ENCODE data around the gene TNFSF4. TPM values are rescaled to one million over a fixed set of nuclear protein-coding genes. Genes with fewer than 3 reads are reported as not detected.

The TNFSF4 gene
- total RNA-seq, 1 experiment from 2014 or later = 0.89 TPM

GRCh38 chr1:173191011-173191705 lies 16.0 kb downstream of the TNFSF4 start:
- peak overlapping the region; percentile 49 for H3K27ac ChIP-seq (ENCODE audit: low read depth, low read length)
- no peak overlapping the region for H3K4me3 ChIP-seq (replicated peaks in 1 of 2; ENCODE audit: low read depth in 1 of 2, low read length in 2 of 2)
- no peak for TF ChIP-seq SP1 (IDR thresholded peaks at IDR 0.05; ENCODE audit: low read depth)
- no peak for TF ChIP-seq POLR2A (IDR thresholded peaks at IDR 0.05; ENCODE audit: borderline replicate concordance, extremely low read depth, insufficient read depth, insufficient read length)
- TF ChIP-seq, protein P1, sequence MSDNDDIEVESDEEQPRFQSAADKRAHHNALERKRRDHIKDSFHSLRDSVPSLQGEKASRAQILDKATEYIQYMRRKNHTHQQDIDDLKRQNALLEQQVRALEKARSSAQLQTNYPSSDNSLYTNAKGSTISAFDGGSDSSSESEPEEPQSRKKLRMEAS (IDR thresholded peaks at IDR 0.05) = no peak
- TF ChIP-seq, protein P2, sequence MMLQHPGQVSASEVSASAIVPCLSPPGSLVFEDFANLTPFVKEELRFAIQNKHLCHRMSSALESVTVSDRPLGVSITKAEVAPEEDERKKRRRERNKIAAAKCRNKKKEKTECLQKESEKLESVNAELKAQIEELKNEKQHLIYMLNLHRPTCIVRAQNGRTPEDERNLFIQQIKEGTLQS (IDR thresholded peaks at IDR 0.05) = no peak
- no peak for TF ChIP-seq ELF1 (IDR thresholded peaks at IDR 0.05; ENCODE audit: borderline replicate concordance, low read depth)
- TF ChIP-seq EGR1 (IDR thresholded peaks at IDR 0.05; ENCODE audit: low read depth) = no peak
- no peak for TF ChIP-seq JUND (IDR thresholded peaks at IDR 0.05)
- no peak for TF ChIP-seq EZH2phosphoT487 (IDR thresholded peaks at IDR 0.05; ENCODE audit: borderline replicate concordance)
- TF ChIP-seq SIN3A (IDR thresholded peaks at IDR 0.05; ENCODE audit: low read depth) = no peak
- H3K36me3 ChIP-seq (ENCODE audit: control insufficient read depth in 1 of 2, insufficient read depth in 2 of 2, low read length in 2 of 2) = no peaks in the 10 kb centered on the region
- RAD21 ChIA-PET (ENCODE audit: low non-redundant PET in 1 of 2, low total read pairs in 2 of 2, uncharacterized antibody in 2 of 2, unreplicated experiment in 2 of 2) = no interaction called here
- DNase-seq (ENCODE audit: low read depth, low spot score) (no peak), ATAC-seq (peak; percentile 59)
- H3K9me3 ChIP-seq (ENCODE audit: control insufficient read depth in 1 of 2, insufficient read depth in 1 of 2, low read depth in 1 of 2, low read length in 2 of 2) = no peaks in the 10 kb centered on the region
- intact Hi-C loops (cut with micrococcal nuclease) = no loop called here
- POLR2A ChIA-PET = no interaction called here
- H3K27me3 ChIP-seq (ENCODE audit: insufficient read depth, low read length) = no peaks in the 10 kb centered on the region
- no peaks in the 10 kb centered on the region for H3K9me2 ChIP-seq (ENCODE audit: insufficient read depth)
- no peaks in the 10 kb centered on the region for H4K20me1 ChIP-seq (ENCODE audit: insufficient read depth)
- peak overlapping the region; percentile 44 for H2AFZ ChIP-seq (ENCODE audit: low read depth, low read length, poor library complexity, severe bottlenecking)
- no peak overlapping the region; the same call in 1 of the 2 replicates for H3K9ac ChIP-seq (ENCODE audit: low read length)
- no TSS peak for BruUV-seq (replicated peaks)
- H3K79me2 ChIP-seq (ENCODE audit: insufficient read depth, low read length) = no peaks in the 10 kb centered on the region
- H3K4me2 ChIP-seq (ENCODE audit: low read length) = peak overlapping the region; percentile 34; the same call in 1 of the 2 replicates
- CTCF ChIA-PET = interaction anchor here (0.7 to 2.0 kb wide), 2 partner anchors 11 to 446 kb away, joined by 3 to 10 read pairs; no protein-coding TSS in a partner anchor
- peaks cover 25 to 26% of the 10 kb centered on the region in 2 experiments; a peak in 3 of 4 replicates for H3K4me1 ChIP-seq (ENCODE audit: control insufficient read depth in 1 of 2, insufficient read depth in 2 of 2, low read length in 2 of 2)
